ENCODE measurements around the gene FMN1. TPM values are rescaled to one million over a fixed set of nuclear protein-coding genes. Genes with fewer than 3 reads are reported as not detected.

The FMN1 gene
- total RNA-seq, 1 donor from 2014 or later: 7.8 TPM

DNA sequence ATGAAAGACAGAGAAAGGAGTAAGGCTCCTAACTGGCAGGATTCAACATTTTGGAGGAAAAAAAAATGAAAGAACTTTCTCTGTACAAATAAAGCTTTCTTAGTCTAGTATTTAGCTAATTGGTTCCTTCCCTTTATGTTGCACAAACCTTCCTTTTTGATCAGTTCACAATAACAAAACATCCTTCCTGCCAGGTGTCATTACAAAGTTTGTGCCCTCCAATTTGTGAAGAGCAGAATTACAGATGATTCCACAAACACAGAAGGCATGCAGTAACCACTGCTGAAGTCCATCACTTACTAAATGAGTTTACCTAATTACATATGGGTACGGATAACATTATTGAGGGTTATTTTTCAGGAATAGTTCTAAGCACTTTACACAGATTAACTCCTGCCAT lies 179.9 kb downstream of the FMN1 start:
- DNase-seq (ENCODE audit: low read depth): no peak

DNA sequence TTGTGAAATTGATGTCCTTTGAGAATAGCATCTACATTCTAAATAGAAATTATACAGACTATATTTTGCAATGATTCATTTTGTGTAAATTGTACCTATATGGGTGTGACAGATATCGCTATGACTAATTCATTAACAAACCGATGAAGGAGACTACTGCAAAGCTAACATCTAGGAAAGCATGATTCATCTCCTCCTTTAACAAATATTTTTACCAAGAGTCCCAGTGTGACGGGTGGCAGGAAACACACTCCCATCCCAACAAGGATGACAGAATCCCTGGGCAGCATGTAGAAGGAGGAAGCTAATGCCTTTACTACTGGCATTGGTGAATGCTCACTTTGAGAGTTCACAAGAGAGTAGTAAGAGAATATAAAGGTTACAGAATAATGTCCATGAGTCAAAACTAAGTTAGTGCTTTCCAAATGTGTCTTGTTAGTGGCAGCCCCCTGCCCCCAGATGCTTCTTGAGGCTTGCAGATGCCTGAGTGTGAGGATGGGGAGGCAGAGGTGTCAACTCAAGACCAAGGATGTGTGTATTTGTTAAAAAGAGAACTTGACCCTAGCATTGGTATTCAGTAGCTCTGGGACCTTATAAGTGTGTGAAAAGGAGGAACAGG lies 180.6 kb downstream of the FMN1 start:
- peak; percentile 83 for DNase-seq (ENCODE audit: low read depth)

DNA sequence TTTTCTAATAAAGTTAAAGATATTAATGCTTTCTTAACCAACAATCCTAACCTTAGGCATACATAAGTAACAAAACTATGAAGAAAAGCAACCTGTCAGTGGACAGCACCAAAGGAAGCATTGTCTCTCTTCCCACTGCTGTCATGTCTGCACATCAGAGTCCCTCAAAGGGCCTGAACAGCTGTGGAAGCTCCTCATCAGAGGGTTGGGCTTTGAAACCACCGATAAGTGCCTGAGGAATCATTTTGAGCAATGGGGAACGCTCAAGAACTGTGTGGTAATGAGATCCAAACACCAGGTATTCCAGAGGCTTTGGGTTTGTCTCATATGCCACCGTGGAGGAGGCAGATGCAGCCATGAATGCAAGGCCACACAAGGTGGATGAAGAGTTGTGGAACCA lies 182.5 kb downstream of the FMN1 start:
- no peak for DNase-seq (ENCODE audit: low read depth)

DNA sequence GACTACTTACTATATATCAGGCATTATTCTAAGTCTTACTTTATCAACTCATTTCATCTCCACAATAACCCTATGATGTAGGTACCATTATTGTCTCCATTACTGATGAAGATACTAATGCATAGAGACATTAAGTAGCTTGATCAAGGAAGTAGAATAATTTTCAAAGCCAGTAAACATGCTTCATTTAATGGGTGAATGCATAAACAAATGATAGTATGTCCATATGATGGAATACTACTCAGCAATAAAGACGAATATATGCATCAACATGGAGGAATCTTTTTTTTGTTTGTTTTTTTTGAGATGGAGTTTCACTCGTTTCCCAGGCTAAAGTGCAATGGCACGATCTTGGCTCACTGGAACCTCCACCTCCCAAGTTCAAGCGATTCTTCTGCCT lies 184.9 kb downstream of the FMN1 start:
- no peak for DNase-seq (ENCODE audit: low read depth)

DNA sequence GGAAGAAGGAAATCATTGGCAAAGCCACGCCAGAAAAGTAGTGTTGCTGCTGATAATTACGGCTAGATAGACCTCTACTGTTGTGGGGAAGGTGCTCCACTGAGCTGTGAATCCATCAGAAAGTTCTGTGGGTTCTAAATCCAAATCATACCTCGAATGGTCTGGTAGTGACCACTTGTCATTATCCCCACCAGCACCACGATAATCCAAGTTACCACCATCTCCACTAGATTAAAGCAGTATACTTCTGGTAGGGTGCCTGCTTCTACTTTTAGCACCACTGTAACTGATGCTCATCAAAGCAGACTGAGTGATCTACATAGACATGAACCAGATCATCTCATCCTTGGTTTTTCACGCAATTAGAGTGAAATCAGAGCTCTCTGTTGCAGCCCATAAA lies 185.5 kb downstream of the FMN1 start:
- no peak for DNase-seq (ENCODE audit: low read depth)

DNA sequence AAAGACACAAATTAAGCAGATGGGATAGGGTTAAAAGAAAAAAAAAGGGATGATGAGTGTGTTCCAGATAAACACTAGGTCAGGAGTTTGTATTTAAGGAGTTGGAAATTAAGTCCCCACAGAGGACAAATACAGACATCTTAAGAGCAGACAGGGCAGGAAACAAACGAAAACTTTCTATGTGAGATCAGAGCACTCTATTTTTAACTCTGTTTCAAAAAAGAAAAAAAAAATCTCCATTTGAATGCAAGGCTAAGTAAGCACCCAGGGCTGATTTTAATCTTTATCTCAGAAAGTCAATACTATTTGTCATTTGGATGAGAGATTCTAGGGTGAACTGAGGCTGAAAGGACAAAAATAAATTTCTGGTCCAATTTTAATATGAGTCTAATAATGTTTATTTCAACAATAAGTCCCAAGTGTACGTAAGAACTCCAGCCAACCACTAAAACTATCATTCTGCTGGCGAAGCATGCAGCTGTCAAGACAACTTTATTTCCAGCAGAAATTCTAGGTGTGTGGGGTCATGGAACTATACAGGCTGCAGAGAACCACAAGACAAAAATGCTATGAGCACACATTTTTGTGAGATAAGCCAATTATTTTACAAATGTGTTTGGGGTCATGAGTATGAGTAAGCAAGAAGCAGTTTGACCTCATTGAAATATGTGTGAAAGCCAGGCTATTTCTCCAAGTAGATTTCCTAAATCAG lies 186.1 kb downstream of the FMN1 start:
- DNase-seq (ENCODE audit: low read depth): no peak

DNA sequence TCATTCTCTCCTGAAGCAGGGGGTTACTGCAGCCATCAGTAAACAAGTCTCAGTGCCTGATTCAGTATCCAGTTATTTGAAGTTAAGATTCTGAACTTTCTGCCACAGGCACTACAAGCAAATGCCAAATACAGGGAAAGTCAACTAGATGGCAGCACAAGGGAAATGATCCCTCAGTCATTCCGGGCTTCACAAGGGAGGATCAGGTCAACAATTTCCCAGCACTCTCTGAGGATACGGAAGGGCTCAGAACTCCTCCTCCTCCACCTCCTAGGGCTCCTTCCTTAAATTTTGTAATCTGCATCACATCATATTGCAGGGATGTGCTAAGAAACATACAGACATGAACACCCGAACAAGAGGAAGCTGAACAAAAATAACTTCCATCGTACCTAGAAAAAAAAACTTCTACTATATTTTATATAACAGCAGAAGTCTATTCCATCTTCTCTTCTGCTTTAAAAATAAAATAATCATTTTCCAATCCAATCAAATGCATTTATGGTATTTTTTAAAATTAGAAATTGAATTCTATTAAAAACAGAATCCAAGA lies 187.1 kb downstream of the FMN1 start:
- DNase-seq (ENCODE audit: low read depth): peak; percentile 44

DNA sequence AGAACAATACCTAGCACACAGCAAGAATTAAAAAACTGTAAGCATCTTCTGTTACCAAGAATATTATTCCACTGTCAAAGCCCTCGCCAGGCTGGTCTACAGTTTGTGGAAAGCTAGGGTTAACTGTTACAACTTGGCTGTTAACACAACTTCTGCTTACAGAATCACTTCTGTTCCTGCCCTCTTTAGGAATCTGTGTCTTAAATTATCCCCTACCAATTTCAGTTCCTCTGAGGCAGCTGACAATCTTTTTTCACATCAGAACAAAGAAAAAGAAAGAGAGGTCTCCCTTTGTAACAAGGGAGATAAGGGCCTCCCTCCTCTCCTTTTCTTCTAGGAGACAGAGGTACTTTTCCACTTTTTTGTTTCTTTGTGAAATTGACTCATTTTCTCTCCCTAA lies 188.9 kb downstream of the FMN1 start:
- DNase-seq (ENCODE audit: low read depth): no peak

DNA sequence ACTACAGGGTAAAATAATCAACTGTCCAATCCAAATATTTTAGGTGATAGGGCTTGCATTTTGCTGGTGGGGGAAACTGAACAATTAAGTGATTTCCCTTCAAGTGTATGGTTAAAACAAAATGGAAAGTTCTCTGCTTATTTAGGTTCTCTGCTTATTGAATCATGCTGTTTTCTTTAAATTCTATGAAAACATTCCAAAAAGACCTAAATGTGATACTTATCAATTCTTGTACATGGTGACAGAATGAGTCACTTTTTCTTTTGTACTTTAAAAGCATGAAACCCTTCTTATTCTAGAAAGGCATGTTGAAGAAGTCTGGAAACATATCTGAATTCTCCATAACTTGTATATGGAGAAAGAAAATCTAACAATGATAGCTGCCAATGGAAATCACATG lies 192.6 kb downstream of the FMN1 start:
- DNase-seq (ENCODE audit: low read depth): no peak

DNA sequence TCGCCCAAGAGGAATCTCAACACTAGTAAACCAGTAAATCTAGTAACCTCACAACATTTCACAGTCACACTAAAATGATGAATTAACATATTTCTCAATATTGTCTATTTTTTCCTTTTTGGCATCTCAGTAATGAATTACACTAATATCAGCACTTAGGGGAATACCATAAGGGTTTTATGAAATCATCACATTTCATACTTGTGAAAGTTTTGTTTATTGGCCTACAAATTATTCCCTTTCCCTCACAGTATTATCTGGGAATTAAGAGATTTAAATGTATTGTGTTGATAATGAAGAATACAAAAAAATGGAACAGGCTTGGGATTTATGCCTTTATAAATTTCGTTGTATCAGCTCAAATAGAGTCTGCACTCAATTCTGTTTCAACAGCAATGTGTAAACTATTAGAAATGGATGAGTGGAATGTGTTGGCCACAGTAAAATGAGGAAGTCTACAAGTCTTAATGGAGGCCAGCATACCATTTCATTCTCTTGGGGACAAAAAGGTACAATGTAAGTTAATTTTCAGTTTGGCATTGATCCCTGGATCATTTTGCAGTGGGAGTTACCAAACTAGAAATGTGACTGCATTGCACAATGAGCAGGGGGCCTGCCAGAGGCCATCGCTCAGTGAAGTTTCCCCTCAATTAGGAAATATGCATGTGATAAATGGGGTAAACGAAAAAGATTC lies 195.4 kb downstream of the FMN1 start:
- DNase-seq (ENCODE audit: low read depth): no peak

DNA sequence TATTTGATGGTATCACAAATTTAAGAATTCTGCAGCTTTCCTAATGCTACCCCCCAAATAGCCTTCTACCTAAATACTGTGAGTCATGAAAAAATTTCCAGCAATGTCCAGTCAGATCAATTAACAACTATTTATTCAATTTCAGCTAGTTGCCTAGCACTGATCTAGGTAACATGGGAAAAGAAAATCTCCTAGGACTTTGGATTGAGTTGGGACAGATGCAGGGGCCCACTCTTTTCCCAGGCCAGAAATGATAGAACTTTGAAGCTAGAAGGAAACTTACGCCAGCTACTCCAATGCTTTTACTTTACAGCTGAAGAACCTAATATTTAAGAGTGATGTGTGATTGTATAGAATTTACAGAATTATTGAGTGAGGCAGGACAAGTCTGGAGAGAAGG lies 196.3 kb downstream of the FMN1 start:
- no peak for DNase-seq (ENCODE audit: low read depth)

DNA sequence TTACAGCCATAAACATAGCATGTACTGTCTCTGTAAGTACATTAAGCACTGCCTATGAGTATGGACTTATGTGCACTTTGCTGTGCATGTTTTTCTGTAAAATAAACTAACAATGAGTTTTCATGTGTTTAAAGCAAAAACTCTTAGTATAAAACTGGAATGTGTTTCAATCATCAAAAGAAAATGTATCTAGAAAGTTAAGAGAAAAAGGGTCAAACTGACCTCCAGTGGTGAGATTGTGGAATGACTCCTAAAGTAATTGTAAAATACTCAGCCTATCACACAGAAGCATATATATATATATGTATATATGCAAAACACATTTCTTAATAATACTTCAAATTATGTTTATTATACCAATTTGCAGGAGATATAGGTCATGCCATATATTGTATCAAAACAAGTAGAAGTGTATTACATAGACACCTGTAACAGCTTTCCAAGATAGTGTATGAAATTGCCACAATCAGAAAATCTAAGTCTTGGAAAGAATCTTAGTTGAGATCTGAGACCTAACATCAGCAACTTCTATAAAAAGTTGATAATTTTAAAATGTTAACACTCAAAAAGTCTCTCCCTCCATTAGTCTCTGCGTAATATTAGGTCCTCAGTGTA lies 199.6 kb downstream of the FMN1 start:
- peak; percentile 47 for DNase-seq (ENCODE audit: low read depth)

DNA sequence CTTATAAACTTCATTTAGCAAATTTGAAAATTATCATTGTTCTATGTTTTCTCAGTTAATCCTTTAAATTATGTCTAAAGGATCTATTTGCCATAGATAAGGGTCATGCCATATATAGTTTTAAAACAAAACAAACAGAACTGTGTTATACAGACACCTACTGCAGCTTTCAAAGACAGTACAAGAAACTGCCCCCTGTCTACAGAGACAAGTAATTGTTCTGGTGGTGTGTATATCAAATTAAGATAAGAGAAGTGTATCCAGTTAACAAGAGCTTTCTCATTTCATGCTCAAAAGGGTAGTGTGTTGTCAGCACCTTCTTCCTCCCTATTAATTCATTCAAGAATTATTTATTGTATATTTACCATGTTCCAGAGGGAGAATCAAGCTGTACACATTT lies 201.2 kb downstream of the FMN1 start:
- no peak for DNase-seq (ENCODE audit: low read depth)

DNA sequence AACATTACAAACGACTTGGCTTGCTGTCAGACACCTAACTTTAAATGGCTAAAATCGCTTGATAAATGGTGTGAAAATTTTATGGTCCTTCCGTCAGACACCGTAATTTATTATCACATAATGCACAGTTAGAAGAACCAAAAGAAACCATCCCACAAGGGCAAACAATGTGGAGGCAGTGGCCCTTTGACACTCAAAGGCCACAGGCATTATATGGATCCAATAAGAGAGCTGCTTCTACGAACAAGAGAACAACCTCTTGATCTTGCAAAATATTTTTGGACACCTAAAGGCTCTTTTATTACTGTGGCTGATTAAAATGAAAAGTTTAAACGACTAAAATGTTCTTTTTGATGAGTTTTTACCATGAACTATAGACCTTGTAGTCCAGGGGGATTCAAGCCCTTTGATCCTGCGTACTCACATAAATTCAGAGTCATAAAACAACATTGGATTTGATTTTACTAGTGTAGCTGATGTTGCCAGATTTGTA lies 202.8 kb downstream of the FMN1 start:
- no peak for DNase-seq (ENCODE audit: low read depth)

DNA sequence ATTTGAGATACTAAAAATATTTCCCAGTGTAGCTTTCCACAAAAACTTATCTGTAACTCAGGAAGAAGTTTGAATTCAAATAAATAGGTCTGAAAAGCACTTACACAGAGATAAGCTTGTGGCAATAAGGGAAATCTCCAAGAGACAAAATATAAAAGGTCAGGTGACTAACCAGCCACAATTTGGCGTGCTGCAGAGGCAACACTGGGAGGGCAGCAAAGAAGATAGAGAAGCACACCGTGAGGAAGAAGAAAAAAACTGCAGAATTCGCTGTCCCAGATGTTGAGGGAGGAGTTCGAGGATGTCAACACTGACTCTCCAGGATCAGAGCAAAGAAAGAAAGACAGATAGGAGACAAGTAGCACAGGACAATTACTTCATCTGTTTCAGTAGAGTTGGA lies 204.4 kb downstream of the FMN1 start:
- DNase-seq (ENCODE audit: low read depth): no peak

DNA sequence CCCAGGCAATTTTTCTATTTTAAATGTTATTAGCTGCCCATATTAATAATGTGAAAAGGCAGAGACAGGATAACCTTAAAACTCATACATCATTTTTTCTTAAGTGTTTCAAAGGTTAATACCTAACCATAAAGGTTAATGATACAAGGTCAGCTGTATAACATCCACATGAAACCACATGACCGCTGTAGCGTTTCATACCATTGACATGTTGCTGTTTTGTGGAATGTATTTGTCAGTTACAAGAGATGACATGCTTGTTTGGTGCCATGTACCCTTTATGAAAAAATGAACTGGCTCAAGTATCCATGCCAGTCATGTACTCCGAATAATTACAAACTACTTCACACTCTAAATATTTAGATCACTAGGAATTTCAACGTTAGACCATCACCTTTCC lies 207.4 kb downstream of the FMN1 start:
- DNase-seq (ENCODE audit: low read depth): peak; percentile 76

DNA sequence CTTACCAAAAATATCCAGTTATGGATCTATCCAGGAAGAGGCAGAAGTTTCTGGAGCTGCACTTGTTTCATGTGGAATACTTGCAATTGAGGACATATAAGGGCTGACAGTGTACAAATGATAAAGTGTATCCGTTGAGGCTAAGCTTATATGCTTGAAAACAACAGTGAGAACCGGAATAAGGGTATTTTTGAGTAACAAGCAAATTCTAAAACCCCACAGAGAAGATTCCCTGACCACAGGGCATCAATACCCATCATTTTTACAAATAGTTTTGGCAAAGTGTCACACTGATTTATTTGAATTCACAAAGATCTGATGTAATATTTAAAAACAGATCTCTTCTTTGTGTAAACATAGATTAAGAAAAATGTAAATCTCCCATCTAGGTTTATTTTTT lies 208.4 kb downstream of the FMN1 start:
- no peak for DNase-seq (ENCODE audit: low read depth)

DNA sequence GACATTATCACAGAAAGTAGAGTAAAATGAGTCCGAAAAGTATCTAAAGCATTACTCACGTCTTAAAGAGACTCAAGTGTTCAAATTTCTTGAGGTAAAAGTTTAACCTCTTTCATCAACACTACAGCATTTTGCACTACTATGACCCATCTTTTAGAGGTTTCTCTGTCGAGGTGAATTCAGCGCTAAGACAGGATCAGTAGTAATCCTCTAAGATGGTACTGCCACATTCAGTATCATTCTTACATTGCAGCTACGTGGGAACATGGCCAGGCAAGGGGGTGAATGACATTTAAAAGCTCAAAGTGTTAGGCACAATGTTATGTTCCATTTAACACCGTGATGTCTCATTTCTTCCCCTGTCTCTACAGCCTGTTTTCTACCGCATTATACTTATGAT lies 210.8 kb downstream of the FMN1 start:
- no peak for DNase-seq (ENCODE audit: low read depth)

DNA sequence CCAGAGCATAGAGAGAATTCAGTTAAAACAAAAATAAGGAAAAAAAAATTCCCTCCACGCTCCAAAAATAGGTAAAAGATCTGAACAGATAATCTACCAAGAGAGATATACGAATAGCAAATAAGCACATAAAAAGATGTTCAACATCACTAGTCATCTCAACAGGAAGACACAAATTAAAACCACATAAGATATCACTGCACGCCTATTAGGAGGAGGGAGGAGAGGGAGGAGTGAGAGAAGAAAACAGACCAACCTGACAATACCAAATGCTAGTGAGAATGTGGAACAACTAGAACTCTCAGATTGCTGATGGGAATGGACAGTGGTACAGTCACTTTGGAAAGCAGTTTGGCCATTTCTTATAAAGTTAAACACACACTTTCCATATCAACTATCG lies 212.5 kb downstream of the FMN1 start:
- DNase-seq (ENCODE audit: low read depth): no peak

DNA sequence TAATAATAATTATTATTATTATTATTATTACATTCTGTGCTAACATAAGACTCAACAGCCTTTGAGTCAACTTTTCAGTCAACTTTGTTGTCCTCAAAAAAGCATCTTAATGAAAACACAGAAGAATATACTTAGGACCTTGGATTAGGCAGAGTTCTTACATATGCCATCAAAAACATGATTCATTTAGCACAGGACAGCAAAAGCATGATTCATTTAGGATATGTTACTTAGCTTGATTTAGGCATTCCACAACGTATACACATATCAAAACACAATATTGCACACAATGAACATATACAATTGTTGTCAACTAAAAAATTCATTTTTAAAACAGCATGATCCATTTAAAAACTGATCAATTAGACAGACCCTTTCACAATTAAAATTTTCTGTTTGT lies 213.0 kb downstream of the FMN1 start:
- DNase-seq (ENCODE audit: low read depth): no peak

DNA sequence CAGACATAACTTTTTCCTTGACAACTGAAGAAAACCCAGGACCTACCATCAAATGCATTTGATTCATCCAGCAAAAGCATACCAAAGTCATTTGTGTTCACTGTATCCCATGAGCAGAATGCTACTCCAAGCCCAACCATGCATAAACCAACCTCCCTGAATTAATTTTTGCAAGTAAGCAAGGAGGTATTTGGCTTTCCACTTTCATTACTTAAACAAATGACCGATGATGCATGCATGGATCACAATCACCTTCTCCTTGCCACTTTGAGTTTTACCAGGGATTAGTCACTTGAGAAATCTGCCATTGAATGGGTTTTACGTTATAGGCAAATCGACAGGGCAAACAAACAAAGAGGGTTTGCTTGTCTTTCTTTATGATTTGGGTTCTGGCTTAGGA lies 214.8 kb downstream of the FMN1 start:
- peak; percentile 99 for DNase-seq (ENCODE audit: low read depth)

DNA sequence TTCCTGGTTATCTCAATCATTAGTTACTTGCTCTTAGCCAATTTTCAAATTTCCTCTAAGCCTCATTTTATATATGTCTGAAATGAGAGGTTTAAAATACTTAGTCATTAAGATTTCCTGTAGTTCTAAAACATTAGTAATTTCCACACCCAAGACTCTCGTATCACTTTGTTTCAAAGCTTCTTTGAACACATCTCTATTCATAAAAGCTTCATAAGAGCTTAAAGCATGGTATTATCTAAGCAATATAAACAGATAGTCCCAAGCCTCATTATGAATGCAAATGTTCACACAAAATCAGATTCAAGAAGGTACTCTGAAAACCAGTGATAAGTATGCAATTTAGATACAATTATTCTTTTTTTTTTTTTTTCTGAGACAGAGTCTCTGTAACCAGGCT lies 217.0 kb downstream of the FMN1 start:
- DNase-seq (ENCODE audit: low read depth): no peak

Measured in renal cortical epithelial cell (primary cell).